Adipocyte (in vitro differentiated cells): Measurements from ENCODE around the gene ABCA13.
A peak's percentile ranks its signal among the peaks of the same experiment; 100 is the strongest.

Experiments used
- DNase-seq: peaks from one replicate; pipeline ENCODE4 v3.0.0-alpha.2; 2015; ENCODE audit warnings: low read depth
- H3K27me3 ChIP-seq: replicated peaks from 2 replicates; pipeline ENCODE4 v1.7.0; 2013; ENCODE audit warnings: mild to moderate bottlenecking, low read length, moderate library complexity; ENCODE audit not compliant: control insufficient read depth, insufficient read depth
- H3K36me3 ChIP-seq: 2 replicates; pipeline ENCODE4 v1.7.0; 2013; ENCODE audit warnings: low read length, mild to moderate bottlenecking, moderate library complexity; ENCODE audit not compliant: control insufficient read depth, insufficient read depth, severe bottlenecking
- H3K4me1 ChIP-seq: 2 replicates; pipeline ENCODE4 v1.7.0; 2013; ENCODE audit warnings: mild to moderate bottlenecking, low read length, moderate library complexity; ENCODE audit not compliant: control insufficient read depth, insufficient read depth
- H3K4me3 ChIP-seq: 2 replicates; pipeline ENCODE4 v1.7.0; 2013; ENCODE audit warnings: mild to moderate bottlenecking, low read length, moderate library complexity
- H3K9ac ChIP-seq: 2 replicates; pipeline ENCODE4 v1.7.0; 2013; ENCODE audit warnings: mild to moderate bottlenecking, low read length, moderate library complexity
- H3K9me3 ChIP-seq: 2 replicates; pipeline ENCODE4 v1.7.0; 2013; ENCODE audit warnings: mild to moderate bottlenecking, low read length, moderate library complexity; ENCODE audit not compliant: control insufficient read depth

Gene ABCA13

GRCh38 chr7:48274662-48275061, 103.4 kb downstream of the ABCA13 start:
- Histone ChIP-seq H3K4me1 (peaks cover 3% of the 10 kb centered on the region), H3K9me3 (no peaks in the 10 kb centered on the region), H3K4me3 (no peak overlapping the region), H3K27me3 (no peaks in the 10 kb centered on the region), H3K36me3 (no peaks in the 10 kb centered on the region), H3K9ac (no peak overlapping the region)
- peak; percentile 14 for DNase-seq

DNA sequence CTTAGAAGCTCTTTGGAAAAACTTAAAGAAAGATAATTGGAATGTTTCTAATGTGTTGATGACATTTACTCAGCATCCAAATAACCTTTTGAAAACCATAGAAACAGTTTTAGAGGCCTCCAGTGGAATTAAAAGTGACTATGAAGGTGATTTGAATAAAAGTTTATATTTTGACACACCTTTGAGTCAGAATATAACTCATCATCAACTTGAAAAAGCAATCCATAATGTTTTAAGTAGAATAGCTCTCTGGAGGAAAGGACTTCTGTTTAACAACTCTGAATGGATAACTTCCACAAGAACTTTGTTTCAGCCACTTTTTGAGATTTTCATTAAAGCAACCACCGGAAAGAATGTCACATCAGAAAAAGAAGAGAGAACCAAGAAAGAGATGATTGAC, 108.2 kb downstream of the ABCA13 start:
- Histone ChIP-seq H3K4me3 (no peak overlapping the region), H3K9ac (no peak overlapping the region)
- DNase-seq = no peak

DNA sequence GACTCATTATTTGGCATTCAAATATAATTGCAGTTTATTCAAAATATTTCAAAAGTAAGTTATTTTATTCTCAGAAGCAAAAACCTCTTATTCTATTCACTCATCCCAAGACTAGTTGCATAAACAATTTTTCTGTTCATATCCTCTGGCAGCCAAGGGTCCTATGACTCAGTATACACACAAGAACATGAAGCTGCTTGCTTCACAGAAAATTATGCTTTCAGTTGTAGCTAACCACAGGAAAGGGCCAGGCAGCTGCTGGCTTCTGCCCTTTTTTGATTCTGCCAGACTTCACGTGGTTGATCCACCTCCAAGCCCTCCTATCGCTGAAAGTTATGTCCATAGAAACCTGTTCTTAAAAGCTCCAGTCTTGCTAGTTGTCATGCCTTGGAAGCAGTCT, 108.8 kb downstream of the ABCA13 start:
- H3K36me3 ChIP-seq = no peaks in the 10 kb centered on the region
- H3K4me1 ChIP-seq = peaks cover 11% of the 10 kb centered on the region
- no peak overlapping the region for H3K4me3 ChIP-seq
- H3K9me3 ChIP-seq = no peaks in the 10 kb centered on the region
- no peaks in the 10 kb centered on the region for H3K27me3 ChIP-seq
- peak; percentile 69 for DNase-seq
- no peak overlapping the region for H3K9ac ChIP-seq

More for the DNA sequence above, 108.2 kb downstream of the ABCA13 start:
- H3K9me3 ChIP-seq = no peaks in the 10 kb centered on the region
- peaks cover 11% of the 10 kb centered on the region for H3K4me1 ChIP-seq
- H3K36me3 ChIP-seq = no peaks in the 10 kb centered on the region
- H3K27me3 ChIP-seq = no peaks in the 10 kb centered on the region

DNA sequence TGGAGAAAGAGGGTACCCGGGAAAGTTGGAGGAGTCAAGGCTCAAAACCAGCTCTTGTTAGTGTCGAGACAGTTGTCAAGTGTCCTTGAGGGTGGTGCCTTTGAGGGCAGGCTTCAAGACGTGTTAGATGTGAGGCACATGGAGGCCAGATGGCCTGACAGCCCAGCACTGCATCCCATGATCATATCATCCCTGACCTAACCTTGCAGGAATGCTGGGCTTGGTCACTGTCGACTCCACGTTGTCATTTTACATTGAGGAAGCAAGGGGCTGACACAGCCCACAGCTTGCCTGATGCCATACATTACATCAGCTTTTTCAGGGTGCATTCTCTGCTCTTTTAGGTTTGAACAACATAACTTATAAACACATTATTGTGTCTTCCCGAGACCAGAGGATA, 114.1 kb downstream of the ABCA13 start:
- no peaks in the 10 kb centered on the region for H3K36me3 ChIP-seq
- H3K4me3 ChIP-seq = no peak overlapping the region
- H3K9me3 ChIP-seq = no peaks in the 10 kb centered on the region
- DNase-seq = peak; percentile 16
- peaks cover 2% of the 10 kb centered on the region for H3K4me1 ChIP-seq
- H3K27me3 ChIP-seq = no peaks in the 10 kb centered on the region
- no peak overlapping the region for H3K9ac ChIP-seq

- H3K9ac ChIP-seq = no peak overlapping the region
- no peak overlapping the region for H3K4me3 ChIP-seq
- H3K27me3 ChIP-seq = peaks cover 3% of the 10 kb centered on the region
- no peaks in the 10 kb centered on the region for H3K36me3 ChIP-seq
- no peak for DNase-seq
- H3K9me3 ChIP-seq = no peaks in the 10 kb centered on the region
- no peaks in the 10 kb centered on the region for H3K4me1 ChIP-seq
Observed at GRCh38 chr7:48286836-48287235, 115.6 kb downstream of the ABCA13 start.

GRCh38 chr7:48289656-48290055, 118.4 kb downstream of the ABCA13 start:
- no peak overlapping the region for H3K9ac ChIP-seq
- no peaks in the 10 kb centered on the region for H3K4me1 ChIP-seq
- no peak for DNase-seq
- no peaks in the 10 kb centered on the region for H3K9me3 ChIP-seq
- no peak overlapping the region for H3K4me3 ChIP-seq
- no peaks in the 10 kb centered on the region for H3K36me3 ChIP-seq
- H3K27me3 ChIP-seq = peaks cover 7% of the 10 kb centered on the region

GRCh38 chr7:48292949-48293348, 121.7 kb downstream of the ABCA13 start:
- H3K4me3 ChIP-seq = no peak overlapping the region
- H3K36me3 ChIP-seq = no peaks in the 10 kb centered on the region
- no peak overlapping the region for H3K9ac ChIP-seq
- no peaks in the 10 kb centered on the region for H3K9me3 ChIP-seq
- DNase-seq = no peak
- peaks cover 12% of the 10 kb centered on the region for H3K27me3 ChIP-seq
- H3K4me1 ChIP-seq = peaks cover 8% of the 10 kb centered on the region

DNA sequence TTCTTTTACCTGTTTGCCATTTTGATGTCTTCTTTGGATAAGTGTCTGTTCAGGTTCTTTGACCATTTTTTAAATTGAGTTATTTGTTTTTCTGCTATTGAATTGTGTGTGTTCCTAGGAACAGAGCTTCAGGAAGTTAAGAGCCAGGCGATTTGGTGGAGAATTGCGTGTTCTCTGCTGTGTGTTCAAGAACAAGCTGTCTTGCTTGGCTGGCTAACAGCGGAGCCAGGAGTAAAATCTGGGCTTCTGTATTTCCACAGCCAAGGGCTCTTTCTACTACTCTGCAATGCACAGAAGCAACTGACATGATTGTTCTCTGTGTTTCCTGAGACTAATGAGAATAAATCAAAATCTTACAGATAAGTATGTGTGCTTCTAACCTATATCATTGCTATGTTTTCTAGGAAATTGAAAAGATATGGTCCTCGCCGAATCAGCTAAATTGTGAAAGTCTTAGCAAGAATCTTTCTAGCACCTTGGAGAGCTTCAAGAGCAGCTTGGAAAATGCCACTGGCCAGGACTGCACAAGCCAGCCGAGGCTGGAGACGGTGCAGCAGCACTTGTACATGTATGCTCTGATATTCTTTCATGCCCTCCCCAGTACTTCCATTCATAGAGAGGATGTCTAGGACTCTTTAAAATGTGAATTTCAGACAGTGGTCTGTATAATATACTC, 124.2 kb downstream of the ABCA13 start:
- Histone ChIP-seq H3K27me3 (peaks cover 12% of the 10 kb centered on the region), H3K9me3 (no peaks in the 10 kb centered on the region), H3K36me3 (no peaks in the 10 kb centered on the region), H3K4me3 (no peak overlapping the region), H3K9ac (no peak overlapping the region), H3K4me1 (peaks cover 23% of the 10 kb centered on the region)
- no peak for DNase-seq

- DNase-seq = no peak
Observed at GRCh38 chr7:48296966-48297365, 125.7 kb downstream of the ABCA13 start.

DNA sequence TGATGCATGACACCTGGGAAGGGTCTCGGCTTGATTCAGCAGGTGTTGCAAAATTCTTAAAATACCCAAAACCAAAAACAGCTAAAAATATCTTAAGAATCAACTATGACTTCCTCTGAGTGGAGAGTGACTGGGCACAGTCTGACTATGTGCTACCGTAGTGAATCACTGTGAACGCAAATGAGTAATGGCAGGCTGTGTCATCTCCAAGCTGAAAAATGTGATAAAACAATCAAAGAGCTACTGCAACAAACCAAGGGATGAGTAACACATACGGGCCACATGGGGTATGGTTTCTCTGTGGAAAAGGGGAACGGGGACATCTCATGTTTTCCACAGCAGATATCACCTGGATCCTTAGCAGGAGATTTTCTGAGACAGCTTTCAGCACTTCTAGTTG, 127.5 kb downstream of the ABCA13 start:
- Histone ChIP-seq H3K4me1 (peaks cover 35% of the 10 kb centered on the region), H3K9me3 (no peaks in the 10 kb centered on the region), H3K36me3 (no peaks in the 10 kb centered on the region)

More at GRCh38 chr7:48296966-48297365, 125.7 kb downstream of the ABCA13 start:
- Histone ChIP-seq H3K4me3 (no peak overlapping the region), H3K4me1 (peaks cover 35% of the 10 kb centered on the region), H3K9me3 (no peaks in the 10 kb centered on the region), H3K27me3 (peaks cover 7% of the 10 kb centered on the region), H3K9ac (no peak overlapping the region), H3K36me3 (no peaks in the 10 kb centered on the region)

DNA sequence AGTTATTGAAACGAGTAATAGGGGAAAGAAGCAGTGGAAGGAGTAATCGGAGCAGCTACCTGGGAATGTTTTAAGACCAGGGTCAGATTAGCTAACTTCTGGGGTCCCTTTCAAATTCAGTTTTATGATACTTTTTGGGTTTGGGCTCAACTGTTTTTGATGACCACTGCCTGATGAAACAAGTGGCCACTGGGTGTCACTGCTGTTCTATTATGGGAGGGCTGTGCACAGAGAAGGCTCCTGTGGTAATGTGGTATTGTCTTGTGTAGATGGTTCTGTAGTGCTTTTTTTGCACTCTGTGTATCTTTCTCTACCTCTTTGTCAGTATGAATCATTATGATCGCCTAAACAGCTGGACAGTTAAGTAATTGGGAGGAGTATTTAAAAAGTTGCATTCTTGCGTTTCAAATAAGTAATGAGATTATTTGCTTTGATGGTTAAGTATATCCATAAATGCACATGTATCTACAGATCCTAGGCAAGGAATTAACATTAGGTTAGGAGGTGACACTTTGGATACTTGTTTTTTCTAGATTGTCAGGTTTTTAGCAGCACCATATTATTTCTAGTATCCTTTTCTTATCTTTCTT, 128.4 kb downstream of the ABCA13 start:
- no peak overlapping the region for H3K4me3 ChIP-seq
- no peaks in the 10 kb centered on the region for H3K9me3 ChIP-seq
- peaks cover 5% of the 10 kb centered on the region for H3K27me3 ChIP-seq
- DNase-seq = peak; percentile 81
- H3K36me3 ChIP-seq = no peaks in the 10 kb centered on the region
- H3K4me1 ChIP-seq = peaks cover 35% of the 10 kb centered on the region
- H3K9ac ChIP-seq = no peak overlapping the region

More for the DNA sequence above, 127.5 kb downstream of the ABCA13 start:
- peak; percentile 11 for DNase-seq
- Histone ChIP-seq H3K4me3 (no peak overlapping the region), H3K27me3 (peaks cover 5% of the 10 kb centered on the region), H3K9ac (no peak overlapping the region)
